Upper lobe of left lung (tissue), 4 donors: ENCODE results near the gene ZNF135.

ENCODE experiments used
- POLR2A ChIP-seq, 4 donors: fragments of 450-650 bp; IDR thresholded peaks; one replicate each; pipeline ENCODE4 v1.5.1; 2016 to 2017; ENCODE audit warnings: antibody characterized with exemption in 4 of 4, mild to moderate bottlenecking in 2 of 4
- POLR2AphosphoS5 ChIP-seq, 2 donors: sonication (generic); formaldehyde crosslinking; IDR thresholded peaks; one replicate each; pipeline ENCODE4 v1.5.1; 2017; ENCODE audit warnings: antibody characterized with exemption in 2 of 2
- TF ChIP-seq, protein P1 (sequence below), 6 experiments: fragments of 450-650 bp in 4 of 6; fragments of 200-600 bp in 2 of 6; sonication (generic) in 2 of 6; IDR thresholded peaks; one replicate each; pipeline ENCODE4 v1.5.1; 2016 to 2019; ENCODE audit warnings: antibody characterized with exemption in 6 of 6

DNA sequence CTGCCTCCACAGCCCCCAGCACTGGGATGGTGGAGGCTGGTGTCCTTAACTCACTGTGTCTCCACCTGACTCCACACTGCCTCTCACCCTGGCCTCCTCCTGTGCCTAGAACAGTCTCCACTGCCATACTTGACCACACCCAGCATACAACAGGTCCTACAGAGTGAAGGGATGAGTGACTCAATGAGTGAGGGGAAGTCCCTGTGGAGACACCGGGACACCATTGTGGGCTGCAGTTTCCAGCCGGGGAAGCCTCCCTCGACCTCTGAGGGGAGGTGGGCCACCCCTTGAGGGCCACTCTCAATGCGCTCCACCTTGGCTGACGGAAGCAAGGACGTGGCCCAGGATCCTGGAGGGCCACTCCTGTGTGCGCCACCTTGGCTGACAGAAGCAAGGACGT, 2.8 kb upstream of the ZNF135 start:
- TF ChIP-seq, protein P1, sequence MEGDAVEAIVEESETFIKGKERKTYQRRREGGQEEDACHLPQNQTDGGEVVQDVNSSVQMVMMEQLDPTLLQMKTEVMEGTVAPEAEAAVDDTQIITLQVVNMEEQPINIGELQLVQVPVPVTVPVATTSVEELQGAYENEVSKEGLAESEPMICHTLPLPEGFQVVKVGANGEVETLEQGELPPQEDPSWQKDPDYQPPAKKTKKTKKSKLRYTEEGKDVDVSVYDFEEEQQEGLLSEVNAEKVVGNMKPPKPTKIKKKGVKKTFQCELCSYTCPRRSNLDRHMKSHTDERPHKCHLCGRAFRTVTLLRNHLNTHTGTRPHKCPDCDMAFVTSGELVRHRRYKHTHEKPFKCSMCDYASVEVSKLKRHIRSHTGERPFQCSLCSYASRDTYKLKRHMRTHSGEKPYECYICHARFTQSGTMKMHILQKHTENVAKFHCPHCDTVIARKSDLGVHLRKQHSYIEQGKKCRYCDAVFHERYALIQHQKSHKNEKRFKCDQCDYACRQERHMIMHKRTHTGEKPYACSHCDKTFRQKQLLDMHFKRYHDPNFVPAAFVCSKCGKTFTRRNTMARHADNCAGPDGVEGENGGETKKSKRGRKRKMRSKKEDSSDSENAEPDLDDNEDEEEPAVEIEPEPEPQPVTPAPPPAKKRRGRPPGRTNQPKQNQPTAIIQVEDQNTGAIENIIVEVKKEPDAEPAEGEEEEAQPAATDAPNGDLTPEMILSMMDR (IDR thresholded peaks at IDR 0.05): no peak
- TF ChIP-seq POLR2AphosphoS5 (IDR thresholded peaks at IDR 0.05) (no peak), POLR2A (IDR thresholded peaks at IDR 0.05) (no peak)
